Umbilical cord (tissue), 2 donors: ENCODE measurements around the gene ARL13A. TPM values are rescaled to one million over a fixed set of nuclear protein-coding genes. Genes with fewer than 3 reads are reported as not detected.
"Not testable (repeated sequence)": the region's sequence is repeated elsewhere in the genome, so short reads cannot be mapped to it uniquely, and the experiment has no call there.

Experiments
- DNase-seq: peaks from one replicate; pipeline ENCODE4 v3.0.0-alpha.2; 2015; ENCODE audit warnings: low spot score
- total RNA-seq: library from RNA; depleted of rRNA; stranded (reverse); fragments of >200 nt; gene quantifications from one replicate; pipeline ENCODE4 v1.2.3, GENCODE V29; 2014; ENCODE audit warnings: low replicate concordance; ENCODE audit not compliant: insufficient read depth

The ARL13A gene
- total RNA-seq = not detected

DNA sequence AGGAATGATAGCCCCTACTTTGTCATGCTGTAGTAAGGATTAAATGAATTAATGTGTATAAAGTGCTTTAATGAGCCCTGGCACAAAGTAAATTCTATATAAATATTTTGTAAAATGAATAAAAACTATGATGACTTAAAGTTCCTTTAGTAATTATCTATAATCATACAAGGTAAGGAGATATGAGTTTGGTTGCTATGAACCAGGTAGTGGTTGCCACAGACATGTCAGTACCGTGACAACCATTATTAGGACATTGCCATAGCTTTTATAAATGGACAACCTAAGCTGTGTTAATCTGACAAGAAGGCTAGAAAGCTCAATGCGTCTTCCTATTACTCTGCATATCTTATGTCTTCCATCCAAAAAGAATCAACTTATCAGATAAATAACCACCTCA lies at the start of gene ARL13A:
TSS of gene ARL13A (plus strand) at position 301 of the 400 bp plus-strand sequence. CDS start 3,982 bp downstream, outside the sequence.
- DNase-seq = no peak

DNA sequence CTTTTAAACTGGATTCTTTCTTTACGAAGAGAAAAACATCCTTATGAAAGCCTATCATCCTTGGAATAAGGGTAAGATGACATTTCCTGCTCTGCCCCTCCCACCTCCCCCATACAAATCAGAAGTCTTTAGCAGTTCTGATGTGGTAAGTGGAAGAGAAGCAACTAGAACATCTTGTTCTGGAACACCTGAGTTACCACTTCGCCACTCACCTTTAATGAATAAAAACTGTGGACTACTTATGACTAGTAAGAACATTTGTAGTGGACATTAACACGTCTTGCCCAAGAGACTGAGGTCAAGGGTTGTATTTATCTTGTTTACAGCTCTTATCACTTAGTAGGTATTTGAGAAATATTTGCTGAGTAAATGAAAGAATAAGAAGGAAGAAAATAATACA lies 45.1 kb upstream of the ARL13A start:
- no peak for DNase-seq

DNA sequence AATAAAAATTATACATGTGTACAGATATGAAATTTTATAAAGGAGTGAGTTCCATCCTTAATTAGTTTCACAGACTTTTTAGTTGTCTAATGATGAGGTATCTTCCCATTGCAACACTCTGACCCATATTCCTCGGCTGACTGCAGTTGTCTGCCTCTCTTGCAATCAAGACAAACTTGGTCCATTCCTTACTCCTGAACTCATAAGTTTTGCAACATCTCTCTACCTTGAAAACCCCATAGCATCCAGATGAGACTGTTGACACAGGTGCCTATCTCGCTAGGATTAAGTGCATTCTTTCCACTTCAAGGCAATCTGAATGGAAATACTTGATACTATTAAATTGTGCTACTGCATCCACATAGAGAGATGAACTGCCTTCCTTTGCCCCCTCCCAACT lies 43.1 kb upstream of the ARL13A start:
- DNase-seq = no peak

DNA sequence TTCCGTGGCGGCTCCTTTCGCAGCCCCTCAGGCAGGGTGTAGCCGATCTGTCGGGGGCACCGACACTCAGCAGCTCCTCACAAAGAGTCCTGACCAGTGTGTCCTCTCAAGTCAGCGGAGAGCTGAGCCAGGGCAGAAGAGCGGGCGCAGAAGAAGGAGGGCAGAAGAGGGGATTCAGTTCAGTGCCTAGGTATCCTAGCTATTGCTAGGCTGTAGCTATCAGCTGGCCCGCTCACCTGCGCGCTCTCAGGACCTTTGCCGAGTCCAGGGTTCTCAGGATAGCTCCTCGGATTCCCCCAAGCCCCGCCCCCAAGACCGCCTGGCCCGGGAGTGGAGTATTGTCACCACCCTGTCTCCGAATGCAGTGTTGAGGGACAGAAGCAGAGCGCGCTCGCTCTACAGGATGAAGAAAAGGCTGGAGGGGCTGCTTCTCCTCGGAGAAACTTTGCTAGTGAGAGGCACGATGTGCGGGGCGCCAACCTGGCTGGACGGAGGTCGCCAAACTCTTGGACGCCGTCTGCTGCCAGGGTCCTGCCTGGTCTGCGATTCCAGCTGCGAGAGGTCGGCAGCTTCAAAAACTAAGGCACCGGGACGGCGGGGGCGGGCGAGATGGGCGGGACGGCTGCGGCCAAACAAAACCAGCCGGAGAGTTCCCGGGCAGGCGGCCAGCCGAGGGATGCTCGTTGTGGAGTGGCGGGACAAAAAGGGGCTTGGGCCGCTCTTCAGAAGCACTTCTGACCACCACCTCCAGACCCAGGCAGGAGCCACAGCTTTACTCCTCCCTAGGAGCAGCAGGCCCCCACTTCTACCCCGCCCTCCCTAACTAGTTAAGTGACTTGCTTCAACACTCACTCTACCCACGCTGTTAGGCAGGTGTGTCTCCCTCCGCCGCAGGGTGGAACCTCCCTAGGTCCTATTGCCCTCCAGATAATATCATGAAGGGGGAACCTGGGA lies 40.6 kb upstream of the ARL13A start, which contains the start of gene XKRX:
TSS of gene XKRX (minus strand) at position 258 of the 954 bp plus-strand sequence. CDS start 613 bp downstream, outside the sequence.
- peak; percentile 5 for DNase-seq

DNA sequence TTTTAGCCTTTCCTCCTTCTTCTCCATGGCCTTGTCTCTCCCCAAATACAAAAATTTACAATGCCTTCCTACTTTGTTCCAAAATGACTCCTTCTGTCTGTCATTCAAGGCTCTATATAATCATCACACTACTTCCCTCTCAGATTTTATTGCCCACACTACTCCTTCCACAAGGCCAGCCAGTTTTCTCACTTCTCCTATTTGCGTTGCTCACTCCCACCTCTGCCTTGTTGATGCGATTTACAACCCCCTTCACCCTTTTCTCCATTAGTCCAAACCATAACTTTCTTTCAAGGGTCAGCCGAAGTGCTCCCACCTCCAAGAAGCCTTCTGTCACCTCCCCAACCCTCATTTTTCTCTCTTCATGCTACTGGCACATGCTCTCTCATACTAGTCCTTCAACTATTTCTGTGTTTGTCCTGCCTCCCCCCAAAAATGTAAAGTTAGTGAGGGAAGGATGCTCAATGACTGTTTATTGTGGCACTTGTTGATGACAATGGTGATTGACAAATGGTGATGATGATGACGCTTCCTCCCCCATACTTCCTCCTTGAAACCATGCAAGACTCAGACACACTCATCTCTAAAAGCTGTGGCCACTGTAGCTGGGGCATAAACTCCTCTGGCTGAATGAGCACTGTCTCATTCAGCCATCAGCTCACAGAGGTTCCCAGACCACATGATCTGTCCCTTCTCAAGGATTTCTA lies 38.1 kb upstream of the ARL13A start:
- DNase-seq = no peak

DNA sequence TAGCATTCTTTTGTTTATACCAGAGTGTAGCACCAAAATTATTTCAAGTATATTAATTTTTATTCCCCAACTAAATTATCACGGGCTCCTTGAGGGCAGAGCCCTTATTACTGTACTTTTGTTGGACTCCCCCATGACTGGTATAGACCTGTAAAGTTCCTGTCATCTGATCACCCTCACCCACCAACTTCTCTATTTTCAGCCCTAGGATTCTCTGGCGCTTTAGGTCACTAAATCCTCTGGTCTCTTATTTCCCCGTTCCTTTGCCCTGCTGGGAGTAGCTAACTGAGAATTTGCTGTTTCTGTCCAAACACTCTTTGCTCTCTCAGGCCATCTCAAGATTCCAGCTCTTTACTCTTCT lies 37.6 kb upstream of the ARL13A start:
- DNase-seq = no peak

DNA sequence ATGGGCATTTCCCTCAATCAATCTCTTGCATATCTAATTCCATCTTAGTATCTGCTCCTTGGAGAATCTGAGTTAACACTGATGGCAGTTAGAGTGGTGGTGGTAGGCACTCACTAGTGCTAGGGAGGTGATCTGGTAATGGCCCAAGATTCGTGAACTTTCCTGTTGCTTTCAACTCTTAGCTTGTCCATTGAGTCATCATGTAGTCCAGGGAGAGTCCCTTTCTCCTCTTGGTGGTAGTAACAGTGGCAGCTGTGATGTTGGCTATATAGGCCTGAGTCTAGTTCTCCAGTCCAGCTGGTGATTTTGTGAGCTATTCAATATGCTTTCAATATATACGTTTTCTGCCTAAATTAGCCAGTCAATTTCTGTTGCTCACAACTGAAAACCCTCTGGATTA lies 33.7 kb upstream of the ARL13A start:
- no peak for DNase-seq

DNA sequence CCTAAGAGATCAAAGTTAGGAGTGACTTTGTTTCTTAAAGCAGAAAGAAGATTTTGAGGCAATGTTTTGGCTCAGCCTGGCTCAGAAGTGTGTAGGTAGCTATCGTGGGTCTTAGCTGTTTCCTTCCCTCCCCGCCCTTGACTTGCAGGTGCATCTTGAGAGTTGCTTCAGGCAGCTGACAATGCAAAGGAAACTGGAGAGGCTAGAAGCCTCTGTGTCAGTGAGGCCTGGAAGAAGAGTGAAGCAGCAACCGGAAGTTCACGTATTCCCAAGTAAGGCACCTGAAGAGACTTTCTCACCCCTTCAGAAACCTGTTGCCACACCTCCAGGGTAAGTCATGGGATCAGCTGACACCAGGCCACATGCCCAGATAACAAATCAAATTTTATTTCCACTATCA lies 30.2 kb upstream of the ARL13A start:
- DNase-seq = no peak

DNA sequence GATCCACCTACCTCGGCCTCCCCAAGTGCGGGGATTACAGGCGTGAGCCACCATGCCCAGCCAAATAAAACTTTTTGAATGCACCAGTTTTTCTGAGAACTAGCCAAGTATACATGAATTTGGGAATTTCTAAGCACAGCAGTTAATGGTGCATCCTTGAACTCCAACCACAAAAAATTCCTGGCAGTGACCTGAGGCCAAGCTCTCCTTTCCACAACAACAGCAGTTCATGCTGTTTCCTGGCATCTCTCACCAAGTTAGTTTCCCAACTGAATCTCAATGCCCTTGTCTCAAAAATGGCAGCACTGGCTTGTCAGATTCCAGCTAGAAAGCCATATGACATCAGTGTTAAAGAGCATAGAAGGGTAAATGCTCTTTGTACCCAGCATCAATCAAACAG lies 24.9 kb upstream of the ARL13A start:
- no peak for DNase-seq

DNA sequence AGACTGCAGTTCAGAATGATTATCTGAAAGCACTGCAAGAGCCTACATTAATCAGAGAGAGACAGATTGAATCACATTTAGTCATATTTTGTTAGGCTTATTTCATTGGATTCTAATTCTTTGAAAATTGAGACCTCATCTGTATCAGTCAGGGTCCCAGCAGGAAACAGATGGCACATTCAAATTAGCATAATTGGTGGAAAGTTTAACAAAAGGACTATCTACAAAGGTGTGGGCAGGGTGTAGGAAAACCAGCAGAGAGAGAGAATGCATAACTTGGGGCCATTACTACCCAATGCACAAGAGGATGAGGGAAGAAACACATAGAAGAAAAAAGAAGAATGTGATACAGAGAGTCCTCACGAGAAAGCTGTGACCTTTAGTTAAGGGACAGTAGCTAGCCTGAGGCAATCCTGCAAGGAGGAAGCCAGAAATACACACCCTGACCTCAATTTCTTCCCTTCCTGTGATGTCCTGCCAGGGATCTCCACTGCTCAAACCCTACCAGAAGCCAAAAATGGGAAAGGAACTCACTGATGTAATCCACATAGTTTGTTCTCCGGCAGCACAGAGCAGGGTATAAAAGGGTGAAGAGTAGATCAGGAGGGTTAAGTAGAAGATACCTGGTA lies 23.1 kb upstream of the ARL13A start:
- DNase-seq = no peak

DNA sequence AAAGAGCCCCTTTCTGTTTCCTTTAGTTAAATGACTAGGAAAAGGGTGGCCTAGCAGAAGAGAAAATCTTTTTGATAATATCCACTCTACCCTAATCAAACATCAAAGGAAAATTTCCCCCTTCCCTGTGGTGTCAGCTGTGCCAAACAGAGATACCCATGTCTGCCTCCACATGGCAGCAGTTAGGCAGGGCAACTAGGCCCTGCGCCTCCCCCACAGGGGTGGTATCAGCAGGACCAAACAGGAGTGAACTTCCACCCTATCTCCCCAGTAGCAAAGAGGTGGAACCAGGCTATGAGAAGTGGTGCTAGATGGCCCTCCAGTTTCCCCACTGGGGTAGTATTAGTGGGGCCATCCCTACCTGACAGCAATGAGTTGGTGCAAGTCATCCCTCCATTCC lies 21.0 kb upstream of the ARL13A start:
- no peak for DNase-seq

DNA sequence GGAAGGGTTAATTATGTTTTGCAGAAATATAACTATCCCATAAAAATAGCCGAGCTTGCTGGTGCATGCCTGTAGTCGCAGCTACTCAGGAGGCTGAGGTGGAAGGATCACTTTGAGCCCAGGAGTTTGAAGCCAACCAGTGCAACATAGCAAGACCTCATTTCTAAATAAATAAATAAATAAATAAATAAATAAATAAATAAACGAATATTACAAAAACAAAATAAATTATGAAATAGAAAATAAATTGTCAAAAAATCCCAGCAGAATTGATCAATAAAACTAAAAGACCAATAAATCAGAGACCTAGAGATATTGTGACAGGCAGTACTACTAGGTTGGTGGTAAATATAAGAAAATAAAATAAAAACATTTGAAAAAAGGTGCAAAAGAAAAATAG lies 6.7 kb upstream of the ARL13A start:
- DNase-seq = no peak

DNA sequence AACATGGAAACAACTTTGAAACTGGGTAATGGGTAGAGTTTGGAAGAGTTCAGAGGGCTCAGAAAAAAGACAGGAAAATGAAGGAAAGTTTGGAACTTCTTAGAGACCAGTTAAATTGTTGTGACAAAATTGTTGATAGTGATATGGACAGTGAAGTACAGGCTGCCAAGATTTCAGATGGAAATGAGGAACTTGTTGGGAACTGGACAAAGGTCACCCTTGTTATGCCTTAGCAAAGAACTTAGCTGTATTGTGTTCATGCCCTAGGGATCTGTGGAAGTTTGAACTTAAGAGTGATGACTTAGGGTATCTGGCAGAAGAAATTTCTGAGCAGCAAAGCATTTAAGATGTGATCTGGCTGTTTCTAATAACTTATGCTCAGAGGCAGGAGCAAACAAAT lies 5.1 kb upstream of the ARL13A start:
- no peak for DNase-seq

DNA sequence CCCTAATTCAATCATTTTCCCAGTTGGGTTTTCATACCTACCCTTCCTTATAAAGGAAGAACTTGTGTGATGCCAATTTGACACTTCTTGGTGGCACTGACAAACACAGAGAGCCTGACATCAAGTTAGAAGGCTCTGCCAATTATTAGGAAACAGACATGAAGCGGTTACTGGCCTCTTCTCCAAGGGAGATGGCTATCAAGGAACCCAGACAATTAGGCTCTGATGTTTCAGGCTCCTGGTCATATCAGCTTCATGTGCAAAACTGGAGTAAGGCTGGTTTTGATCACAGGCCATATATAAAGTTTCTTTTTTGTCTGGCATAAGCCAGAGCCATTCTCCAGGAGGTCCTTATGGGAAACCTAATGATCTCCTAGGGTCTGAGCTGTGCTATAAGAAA lies 428 bp downstream of the ARL13A start:
- DNase-seq = no peak

DNA sequence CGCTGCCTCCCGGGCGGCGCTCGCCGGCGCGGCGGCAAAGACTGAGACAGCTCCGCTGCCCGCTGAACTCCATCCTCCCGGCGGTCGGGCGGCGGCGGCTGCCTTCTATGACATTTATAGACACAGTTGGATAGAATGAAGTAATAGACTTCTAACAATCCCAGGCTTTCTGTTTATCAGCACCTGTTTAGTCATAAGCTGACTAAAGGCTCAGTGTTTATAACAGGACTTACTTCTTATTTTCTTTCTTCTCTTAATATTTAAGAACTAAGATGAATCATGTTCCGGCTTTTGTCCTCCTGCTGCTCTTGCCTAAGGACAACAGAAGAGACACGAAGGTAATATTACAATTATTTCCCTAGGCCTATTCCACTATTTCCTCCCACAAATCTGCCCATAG lies 3.9 kb downstream of the ARL13A start:
- DNase-seq = no peak

DNA sequence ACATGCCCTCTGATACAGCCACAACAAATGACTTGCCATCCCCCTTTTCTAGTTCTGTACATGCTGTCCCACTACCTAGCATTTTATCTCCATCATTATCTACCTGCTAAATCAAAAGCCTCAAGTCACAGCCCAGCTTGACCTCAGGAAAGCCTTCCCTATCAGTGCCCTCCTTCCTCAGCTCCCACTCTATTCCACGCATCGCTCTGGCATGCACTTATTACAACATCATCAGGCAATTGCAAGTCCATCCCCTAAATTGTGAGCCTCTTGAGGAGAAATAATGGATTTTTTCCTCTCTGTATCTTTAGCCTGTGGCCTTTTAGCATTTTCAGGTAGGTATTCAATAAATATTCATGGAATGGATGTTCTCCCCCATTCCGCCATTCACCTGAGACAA lies 5.7 kb downstream of the ARL13A start:
- DNase-seq = no peak

DNA sequence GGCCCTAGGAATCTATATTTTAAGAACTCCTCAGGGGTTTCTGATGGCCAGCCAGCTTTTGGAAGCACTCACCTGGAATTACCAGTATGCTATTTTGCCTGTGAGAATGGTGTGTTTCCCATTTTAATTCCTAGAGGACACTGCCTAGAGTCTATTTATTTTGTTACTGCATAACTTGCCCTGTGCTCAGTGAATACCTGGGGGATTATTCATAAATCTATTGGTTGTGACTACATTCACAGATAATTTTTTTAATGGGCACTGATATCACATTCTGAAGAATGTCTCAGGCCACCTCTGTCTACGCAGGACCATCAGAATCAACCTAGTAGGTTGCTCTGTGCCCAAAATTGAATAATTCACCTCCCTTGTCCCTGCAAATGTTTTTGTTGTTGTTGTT lies 6.7 kb downstream of the ARL13A start:
- no peak for DNase-seq

DNA sequence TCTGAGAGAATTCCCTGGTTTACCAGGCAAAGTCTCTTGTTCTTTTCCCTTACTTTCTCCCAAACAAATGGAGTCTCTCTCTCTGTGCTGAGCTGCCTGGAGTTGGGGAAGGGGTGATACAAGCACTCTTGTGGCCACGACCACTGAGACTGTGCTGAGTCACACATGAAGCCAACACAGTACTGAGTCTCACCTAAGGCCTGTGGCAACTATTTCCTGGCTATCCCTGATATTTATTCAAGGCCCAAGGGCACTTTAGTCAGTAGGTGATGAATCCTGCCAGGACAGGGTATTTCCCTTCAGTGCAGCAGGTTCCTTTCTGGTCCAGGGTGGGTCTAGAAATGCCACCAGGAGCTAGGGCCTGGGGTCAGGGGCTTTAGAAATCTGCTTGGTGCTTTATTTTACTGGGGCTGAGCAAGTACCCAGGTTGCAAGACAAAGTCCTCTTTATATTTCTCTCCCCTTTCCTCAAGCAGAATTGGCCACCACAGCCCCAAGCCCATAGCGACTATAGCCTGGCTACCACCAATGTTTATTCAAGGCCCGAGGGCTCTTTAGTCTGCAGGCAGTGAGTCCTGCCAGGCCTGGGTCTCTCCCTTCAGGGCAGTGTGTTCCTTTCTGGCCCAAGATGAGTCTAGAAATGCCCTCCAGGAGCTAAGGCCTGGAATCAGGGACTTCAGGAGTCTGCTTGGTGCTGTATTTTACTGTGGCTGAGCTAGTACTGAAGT lies 10.5 kb downstream of the ARL13A start:
- no peak for DNase-seq

DNA sequence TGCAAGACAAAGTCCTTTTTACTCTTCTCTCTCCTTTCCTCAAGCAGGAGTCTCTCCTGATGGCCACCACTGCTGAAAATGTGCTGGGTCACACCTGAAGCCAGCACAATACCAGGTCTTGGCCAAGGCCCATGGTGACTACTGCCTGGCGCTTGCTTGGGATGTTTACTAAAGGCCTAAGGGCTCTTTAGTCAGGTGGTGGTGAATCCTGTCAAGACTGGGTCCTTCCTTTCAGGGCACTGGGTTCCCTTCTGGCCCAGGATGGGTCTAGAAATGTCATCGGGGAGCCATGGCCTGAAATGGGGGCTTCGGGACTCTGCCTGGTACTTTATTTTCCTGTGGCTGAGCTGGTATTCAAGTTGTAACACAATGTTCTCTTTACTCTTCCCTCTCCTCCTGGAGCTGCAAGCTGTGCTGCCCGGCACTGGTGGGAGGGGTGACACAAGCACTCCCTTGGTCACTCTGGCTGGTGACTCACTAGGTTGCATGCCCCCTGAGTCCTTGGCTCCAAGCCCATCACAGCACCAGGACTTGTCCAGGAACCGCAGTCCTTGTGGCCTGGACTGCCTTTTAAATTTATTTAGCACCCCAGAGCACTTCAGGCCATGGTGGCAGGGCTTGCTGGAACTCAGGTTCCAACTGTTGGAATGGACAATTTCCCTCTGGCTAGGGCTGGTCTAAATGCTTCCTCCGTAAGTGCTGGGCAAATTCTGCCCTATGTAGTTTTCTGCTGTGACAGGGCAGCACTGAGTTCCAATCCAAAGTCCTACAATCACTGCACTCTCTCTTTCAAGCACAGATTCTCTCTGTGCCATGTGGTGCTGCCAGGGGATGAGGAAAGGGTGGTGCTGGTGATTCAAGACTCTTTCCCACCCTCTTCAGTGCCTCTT lies 11.3 kb downstream of the ARL13A start:
- no peak for DNase-seq

DNA sequence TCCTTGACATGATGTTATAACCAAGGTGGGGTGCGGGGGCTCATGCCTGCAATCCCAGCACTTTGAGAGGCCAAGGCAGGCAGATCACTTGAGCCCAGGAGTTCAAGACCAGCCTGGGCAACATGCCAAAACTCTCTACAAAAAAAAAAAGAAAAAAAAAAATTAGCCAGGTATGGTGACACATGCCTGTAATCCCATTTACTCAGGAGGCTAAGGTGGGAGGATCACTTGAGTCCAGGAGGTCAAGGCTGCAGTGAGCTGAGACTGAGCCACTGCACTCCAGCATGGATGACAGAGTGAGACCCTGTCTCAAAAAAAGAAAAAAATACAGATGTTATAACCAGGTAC lies 12.0 kb downstream of the ARL13A start:
- DNase-seq = not testable (repeated sequence)

DNA sequence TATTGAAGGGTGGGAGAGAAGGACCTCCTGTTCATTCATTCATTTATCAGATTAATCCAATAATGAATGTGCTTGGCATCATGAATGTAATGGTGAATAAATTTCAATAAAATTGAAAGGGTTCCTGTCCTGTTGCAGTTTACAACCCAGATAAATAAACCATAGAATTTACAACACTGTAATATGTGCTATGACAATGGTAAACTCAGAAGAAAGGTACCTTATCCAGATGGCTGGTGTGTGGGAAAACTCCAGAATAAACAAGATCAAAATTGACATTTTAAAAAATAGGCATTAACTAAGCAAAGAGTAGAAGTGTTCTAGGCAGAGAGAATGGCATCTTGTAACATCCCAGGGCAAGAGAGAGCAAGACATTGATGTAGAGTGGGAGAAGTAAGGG lies 15.3 kb downstream of the ARL13A start:
- DNase-seq = no peak
